CD4-positive, CD25-positive, alpha-beta regulatory T cell (primary cell): ENCODE measurements around the gene SIRT3. TPM values are rescaled to one million over a fixed set of nuclear protein-coding genes. Genes with fewer than 3 reads are reported as not detected.

ENCODE experiments used
- ATAC-seq, 2 donors: fragments of 150-1000 bp; cut with Tn5 transposase; one replicate each; pipeline ENCODE4 v1.10.0; 2021; ENCODE audit warnings: low read depth in 2 of 2, moderate number of reproducible peaks in 2 of 2, moderate library complexity in 1 of 2
- DNase-seq, 3 donors: peaks; one replicate each; pipeline versions ENCODE4 v3.0.0 to v3.0.0-alpha.2; 2012 to 2022; ENCODE audit warnings: mixed read lengths in 1 of 3
- H3K27ac ChIP-seq: one replicate; pipeline ENCODE4 v1.7.0; 2013; ENCODE audit warnings: mild to moderate bottlenecking, low read length; ENCODE audit not compliant: insufficient read depth, poor library complexity, severe bottlenecking
- H3K27me3 ChIP-seq: one replicate; pipeline ENCODE4 v1.7.0; 2013; ENCODE audit warnings: low read length; ENCODE audit not compliant: control insufficient read depth, insufficient read depth
- H3K36me3 ChIP-seq: one replicate; pipeline ENCODE4 v1.7.0; 2013; ENCODE audit warnings: mild to moderate bottlenecking, low read length, moderate library complexity; ENCODE audit not compliant: control insufficient read depth, insufficient read depth
- H3K4me1 ChIP-seq: 2 replicates; pipeline ENCODE4 v1.7.0; 2013; ENCODE audit warnings: mild to moderate bottlenecking, low read length; ENCODE audit not compliant: insufficient read depth, control insufficient read depth, poor library complexity, severe bottlenecking
- H3K4me3 ChIP-seq: one replicate; pipeline ENCODE4 v1.7.0; 2013; ENCODE audit warnings: low read depth, mild to moderate bottlenecking, low read length, moderate library complexity
- H3K9me3 ChIP-seq, 2 experiments: 1 replicate in 1 of 2; 2 replicates in 1 of 2; pipeline ENCODE4 v1.7.0; 2013; ENCODE audit warnings: low read length in 2 of 2, mild to moderate bottlenecking in 1 of 2, moderate library complexity in 1 of 2; ENCODE audit not compliant: control insufficient read depth in 2 of 2
- H3K27ac Mint-ChIP-seq, 3 donors: one replicate each; pipeline ENCODE4 v1.8.0; 2020 to 2022; ENCODE audit warnings: mild to moderate bottlenecking in 3 of 3, mixed read lengths in 3 of 3, moderate library complexity in 2 of 3
- H3K27me3 Mint-ChIP-seq: one replicate; pipeline ENCODE4 v1.8.0; 2022; ENCODE audit warnings: mild to moderate bottlenecking, mixed read lengths
- H3K36me3 Mint-ChIP-seq: one replicate; pipeline ENCODE4 v1.8.0; 2020; ENCODE audit warnings: mixed read lengths
- H3K4me1 Mint-ChIP-seq, 4 donors: one replicate each; pipeline ENCODE4 v1.8.0; 2020 to 2022; ENCODE audit warnings: mixed read lengths in 4 of 4, mild to moderate bottlenecking in 1 of 4
- H3K4me3 Mint-ChIP-seq, 4 donors: one replicate each; pipeline ENCODE4 v1.8.0; 2020 to 2022; ENCODE audit warnings: mild to moderate bottlenecking in 4 of 4, mixed read lengths in 4 of 4, moderate library complexity in 3 of 4
- H3K9me3 Mint-ChIP-seq, 7 donors: one replicate each; pipeline ENCODE4 v1.8.0; 2020 to 2022; ENCODE audit warnings: mixed read lengths in 7 of 7, mild to moderate bottlenecking in 3 of 7, moderate library complexity in 2 of 7
- polyA plus RNA-seq, 4 donors: library from polyadenylated mRNA; unstranded; fragments of 300-500 nt; fragmentation: Illumina TruSeq; gene quantifications; one replicate each; pipeline ENCODE4 v1.2.3, GENCODE V29; 2021
- total RNA-seq: library from RNA; stranded (reverse); gene quantifications from one replicate; pipeline ENCODE4 v1.2.3, GENCODE V29; 2022

SIRT3 gene
- total RNA-seq (14.2 TPM), polyA plus RNA-seq (10 to 100 TPM in 2 of 4 donors, 1 to 10 TPM in 2; 6.9 to 12.4 (median 10.3) TPM)

DNA sequence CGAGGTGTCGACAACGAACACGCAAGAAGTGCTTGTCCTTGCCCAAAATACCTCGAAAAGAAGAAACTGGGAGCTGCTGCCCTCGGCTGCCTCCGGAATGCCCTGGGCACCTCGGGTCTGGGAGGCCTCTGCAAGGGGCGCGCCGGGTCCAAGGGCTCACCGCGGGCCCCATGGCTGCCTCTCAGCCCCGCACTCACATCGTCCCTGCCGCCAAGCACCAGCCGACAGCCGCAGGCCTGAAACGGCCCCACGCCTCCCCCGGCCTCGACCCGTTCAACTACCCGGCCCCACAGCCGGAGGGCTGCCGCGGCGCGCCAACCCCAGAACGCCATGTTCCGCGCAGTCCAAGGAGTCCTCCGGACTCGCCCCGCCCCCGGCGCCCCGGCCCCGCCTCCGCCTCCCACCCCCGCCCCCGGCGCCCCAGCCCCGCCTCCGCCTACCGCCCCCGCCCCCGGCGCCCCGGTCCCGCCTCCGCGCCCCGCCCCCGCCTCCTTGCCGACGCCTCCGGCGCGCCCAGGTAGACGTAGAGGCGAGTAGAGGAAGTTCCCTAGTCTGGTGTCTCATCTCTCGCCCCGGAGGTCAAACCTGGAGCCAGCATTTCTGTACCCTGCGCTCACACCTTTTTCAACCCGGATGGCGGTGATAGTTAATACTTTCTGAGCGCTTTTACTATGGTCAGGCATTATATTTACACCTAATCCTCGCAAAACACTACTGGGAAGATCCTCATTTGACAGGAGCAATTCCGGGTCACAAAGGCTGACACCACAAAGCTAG, at the start of gene SIRT3:
Gene SIRT3 (minus strand): TSS at position 346 of the 777 bp plus-strand sequence. CDS start 14 bp downstream, at position 332.
- Mint-ChIP-seq H3K4me3 (peak within 1 kb of the TSS; percentile 96 to 99 (median 98)), H3K4me1 (peaks cover 13 to 53% (median 26%) of the 10 kb centered on the region in 4 donors), H3K27ac (peak within 1 kb of the TSS; percentile 98 to 100 (median 98)), H3K27me3 (no peaks in the 10 kb centered on the region), H3K36me3 (peaks cover 4% of the 10 kb centered on the region), H3K9me3 (no peaks in the 10 kb centered on the region)
- H3K4me1 ChIP-seq = peaks cover 25% of the 10 kb centered on the region
- peak within 1 kb of the TSS; percentile 99 for H3K27ac ChIP-seq
- peak within 1 kb of the TSS; percentile 92 for H3K4me3 ChIP-seq
- ATAC-seq (peak; percentile 88 to 90), DNase-seq (peak; percentile 80 to 89 (median 87))
- H3K9me3 ChIP-seq = no peaks in the 10 kb centered on the region
- no peaks in the 10 kb centered on the region for H3K27me3 ChIP-seq
- H3K36me3 ChIP-seq = peaks cover 20% of the 10 kb centered on the region

- H3K9me3 ChIP-seq = no peaks in the 10 kb centered on the region
- H3K9me3 Mint-ChIP-seq = no peaks in the 10 kb centered on the region
- H3K4me1 ChIP-seq = peaks cover 41% of the 10 kb centered on the region
- no peaks in the 10 kb centered on the region for H3K36me3 ChIP-seq
- DNase-seq (no peak), ATAC-seq (no peak)
- peaks cover 4% of the 10 kb centered on the region for H3K36me3 Mint-ChIP-seq
- no peak overlapping the region for H3K4me3 ChIP-seq
- peaks cover 0 to 58% (median 7%) of the 10 kb centered on the region in 4 donors for H3K4me1 Mint-ChIP-seq
- peak overlapping the region in 1 of 3 donors; percentile 5 for H3K27ac Mint-ChIP-seq
- H3K4me3 Mint-ChIP-seq = peak overlapping the region in 1 of 4 donors; percentile 96
- no peak overlapping the region for H3K27ac ChIP-seq
- H3K27me3 Mint-ChIP-seq = peaks cover 49% of the 10 kb centered on the region
- peaks cover 7% of the 10 kb centered on the region for H3K27me3 ChIP-seq
Measured at GRCh38 chr11:285894-286220, 49.7 kb upstream of the SIRT3 start.

DNA sequence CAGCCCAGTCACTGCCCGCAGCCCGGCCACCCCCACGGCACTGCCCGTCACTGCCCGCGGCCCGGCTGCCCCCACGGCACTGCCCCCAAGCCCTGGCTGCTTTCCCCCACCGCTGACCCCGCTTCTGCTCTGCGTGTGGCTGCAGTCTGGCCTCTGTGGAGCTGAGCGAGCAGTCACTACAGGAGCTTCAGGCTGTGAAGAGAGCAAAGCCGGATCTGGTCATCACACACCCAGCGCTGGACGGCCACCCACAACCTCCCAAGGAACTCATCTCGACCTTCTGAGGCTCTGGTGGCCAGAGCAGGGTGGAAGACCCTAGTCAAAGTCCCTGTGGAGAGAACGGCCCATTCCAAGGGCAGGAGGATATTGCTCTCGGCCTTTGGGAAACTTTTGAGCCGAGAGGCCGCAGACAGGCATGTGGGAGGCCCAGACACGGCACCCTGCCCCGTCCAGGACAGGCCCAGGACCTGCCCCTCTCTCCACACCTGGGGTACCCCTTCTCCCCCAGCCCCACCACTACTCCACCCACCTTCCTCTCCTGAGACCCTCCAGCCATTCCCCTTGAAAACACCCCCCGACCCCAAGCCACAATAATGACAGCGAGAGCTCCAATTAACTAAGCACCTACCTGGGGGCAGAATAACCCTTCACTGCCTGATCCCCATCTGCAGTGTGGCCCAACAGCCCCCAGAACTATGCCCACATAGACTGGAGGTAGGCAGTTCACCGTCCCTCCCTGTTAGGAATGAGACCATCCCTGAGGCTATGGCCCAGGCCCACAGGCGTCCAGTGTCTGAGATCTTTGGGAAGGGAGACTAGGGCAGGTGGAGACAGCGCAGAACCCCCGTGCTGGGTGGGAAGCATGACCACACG, 49.1 kb upstream of the SIRT3 start:
- ATAC-seq = no peak
- no peak overlapping the region for H3K27ac Mint-ChIP-seq
- H3K4me3 Mint-ChIP-seq = peak overlapping the region in 3 of 4 donors; percentile 29 to 96 (median 69)
- Histone ChIP-seq H3K27me3 (peaks cover 7% of the 10 kb centered on the region), H3K4me3 (no peak overlapping the region), H3K36me3 (no peaks in the 10 kb centered on the region), H3K9me3 (no peaks in the 10 kb centered on the region), H3K27ac (no peak overlapping the region), H3K4me1 (peaks cover 47% of the 10 kb centered on the region)
- peaks cover 0 to 58% (median 7%) of the 10 kb centered on the region in 4 donors for H3K4me1 Mint-ChIP-seq
- no peak for DNase-seq
- peaks cover 4% of the 10 kb centered on the region for H3K36me3 Mint-ChIP-seq
- H3K9me3 Mint-ChIP-seq = no peaks in the 10 kb centered on the region
- peaks cover 51% of the 10 kb centered on the region for H3K27me3 Mint-ChIP-seq

DNA sequence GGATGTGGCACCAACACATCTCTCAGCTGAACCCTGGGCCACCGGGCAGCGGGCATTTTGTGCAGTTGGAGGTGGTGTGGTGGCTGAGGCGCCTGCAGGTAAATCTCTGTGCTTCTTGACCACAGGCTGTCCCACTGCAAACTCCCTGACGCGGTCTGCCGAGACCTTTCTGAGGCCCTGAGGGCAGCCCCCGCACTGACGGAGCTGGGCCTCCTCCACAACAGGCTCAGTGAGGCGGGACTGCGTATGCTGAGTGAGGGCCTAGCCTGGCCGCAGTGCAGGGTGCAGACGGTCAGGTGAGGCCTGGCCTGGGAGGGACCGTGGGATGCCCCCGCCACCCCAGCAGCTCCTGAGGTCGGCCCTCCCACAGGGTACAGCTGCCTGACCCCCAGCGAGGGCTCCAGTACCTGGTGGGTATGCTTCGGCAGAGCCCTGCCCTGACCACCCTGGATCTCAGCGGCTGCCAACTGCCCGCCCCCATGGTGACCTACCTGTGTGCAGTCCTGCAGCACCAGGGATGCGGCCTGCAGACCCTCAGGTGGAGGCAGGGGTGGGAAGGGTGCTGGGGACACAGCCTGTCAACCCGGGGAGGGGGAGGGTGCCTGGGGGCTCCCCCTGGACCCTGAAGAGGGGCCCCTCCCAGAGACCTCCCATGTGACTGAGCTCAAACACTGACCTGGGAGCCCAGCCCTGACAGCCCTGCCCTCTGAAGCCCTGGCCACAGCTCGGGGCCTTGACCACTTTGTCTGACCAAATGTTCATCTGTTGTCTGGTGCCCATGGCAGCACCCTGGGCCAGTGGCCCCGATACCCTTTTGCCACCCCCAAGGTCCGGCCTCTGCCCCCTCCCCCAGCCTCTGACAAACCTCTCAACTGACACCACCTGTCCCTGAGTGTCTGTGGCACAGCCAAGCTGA, 48.2 kb upstream of the SIRT3 start:
- H3K4me3 Mint-ChIP-seq = peak overlapping the region in 1 of 4 donors; percentile 46
- peaks cover 51% of the 10 kb centered on the region for H3K4me1 ChIP-seq
- H3K9me3 ChIP-seq = no peaks in the 10 kb centered on the region
- no peak overlapping the region for H3K4me3 ChIP-seq
- H3K27ac ChIP-seq = no peak overlapping the region
- DNase-seq (no peak), ATAC-seq (no peak)
- peaks cover 57% of the 10 kb centered on the region for H3K27me3 Mint-ChIP-seq
- peaks cover 7% of the 10 kb centered on the region for H3K27me3 ChIP-seq
- H3K9me3 Mint-ChIP-seq = no peaks in the 10 kb centered on the region
- peaks cover 0 to 54% (median 7%) of the 10 kb centered on the region in 4 donors for H3K4me1 Mint-ChIP-seq
- H3K36me3 Mint-ChIP-seq = peaks cover 4% of the 10 kb centered on the region
- H3K27ac Mint-ChIP-seq = no peak overlapping the region
- no peaks in the 10 kb centered on the region for H3K36me3 ChIP-seq

GRCh38 chr11:283405-284104, 47.4 kb upstream of the SIRT3 start:
- Histone ChIP-seq H3K27me3 (peaks cover 7% of the 10 kb centered on the region), H3K4me3 (no peak overlapping the region), H3K4me1 (peaks cover 59% of the 10 kb centered on the region), H3K9me3 (no peaks in the 10 kb centered on the region), H3K36me3 (no peaks in the 10 kb centered on the region), H3K27ac (no peak overlapping the region)
- peaks cover 0 to 58% (median 7%) of the 10 kb centered on the region in 4 donors for H3K4me1 Mint-ChIP-seq
- H3K36me3 Mint-ChIP-seq = peaks cover 4% of the 10 kb centered on the region
- H3K9me3 Mint-ChIP-seq = no peaks in the 10 kb centered on the region
- H3K27me3 Mint-ChIP-seq = peaks cover 57% of the 10 kb centered on the region
- ATAC-seq (no peak), DNase-seq (no peak)
- H3K27ac Mint-ChIP-seq = peak overlapping the region in 1 of 3 donors; percentile 61
- peak overlapping the region; percentile 21 to 81 (median 57) for H3K4me3 Mint-ChIP-seq

DNA sequence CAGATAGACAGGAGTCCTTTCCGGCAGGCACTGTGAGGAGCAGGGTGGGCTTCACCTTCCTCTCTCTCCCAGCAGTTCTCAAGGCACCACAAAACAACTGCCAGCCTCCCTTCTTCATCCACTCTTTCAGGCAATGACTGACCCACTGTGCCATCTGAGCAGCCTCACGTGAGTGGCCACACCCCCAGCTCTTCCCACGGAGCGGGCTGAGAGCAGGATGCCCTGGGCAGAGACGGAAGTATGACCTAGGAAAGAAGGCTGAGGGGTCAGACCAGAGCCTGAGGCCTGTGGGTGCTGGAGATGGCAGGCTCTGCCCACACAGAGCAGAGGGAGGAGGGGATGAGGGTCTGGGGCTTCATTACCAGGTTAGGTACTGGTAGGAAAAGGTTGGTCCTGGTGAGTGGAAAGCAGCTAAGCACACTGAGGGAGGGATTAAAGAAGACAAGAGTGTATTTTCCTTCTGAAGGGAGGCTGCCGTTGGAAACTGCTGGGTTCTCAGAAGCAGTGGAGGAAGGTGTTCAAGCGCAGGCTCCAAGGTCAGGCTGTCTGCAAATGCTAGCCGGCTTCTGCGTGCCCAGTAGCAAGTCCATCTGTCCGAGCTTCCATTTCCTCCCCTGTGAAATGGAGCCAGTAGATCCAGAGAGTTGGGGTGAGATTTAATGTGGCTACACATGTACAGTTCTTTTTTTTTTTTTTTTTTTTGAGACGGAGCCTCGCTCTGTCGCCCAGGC, 46.7 kb upstream of the SIRT3 start:
- Histone ChIP-seq H3K27me3 (peaks cover 12% of the 10 kb centered on the region), H3K9me3 (no peaks in the 10 kb centered on the region), H3K36me3 (no peaks in the 10 kb centered on the region), H3K4me1 (peaks cover 58% of the 10 kb centered on the region), H3K27ac (no peak overlapping the region), H3K4me3 (no peak overlapping the region)
- H3K36me3 Mint-ChIP-seq = peaks cover 4% of the 10 kb centered on the region
- H3K4me3 Mint-ChIP-seq = peak overlapping the region; percentile 68 to 90 (median 86)
- ATAC-seq (no peak), DNase-seq (no peak)
- peaks cover 62% of the 10 kb centered on the region for H3K27me3 Mint-ChIP-seq
- H3K9me3 Mint-ChIP-seq = no peaks in the 10 kb centered on the region
- H3K27ac Mint-ChIP-seq = peak overlapping the region in 2 of 3 donors; percentile 29 to 46
- peaks cover 0 to 61% (median 11%) of the 10 kb centered on the region in 4 donors for H3K4me1 Mint-ChIP-seq
